OCI-LY7 (cell line): ENCODE results near the gene FBXO11. TPM values are rescaled to one million over a fixed set of nuclear protein-coding genes. Genes with fewer than 3 reads are reported as not detected.

Experiments
- BruUV-seq: library from RNA; stranded (reverse); fragments of 400-500 nt; replicated peaks from 2 replicates; lab custom pipeline; 2021; lab: Mats Ljungman, UMichigan
- CTCF ChIA-PET: fragments of 300-600 bp; sonication (Branson Sonifier 250); formaldehyde crosslinking; loops from one replicate; lab custom pipeline; 2022; ENCODE audit warnings: antibody characterized with exemption; ENCODE audit not compliant: unreplicated experiment; lab: Charles Lee
- POLR2A ChIA-PET: fragments of 300-600 bp; sonication (Branson Sonifier 250); formaldehyde crosslinking; loops from one replicate; lab custom pipeline; 2022; ENCODE audit warnings: antibody characterized with exemption; lab: Charles Lee
- DNase-seq: peaks from one replicate; pipeline ENCODE4 v3.0.0-alpha.2; 2015; ENCODE audit warnings: low spot score
- H2AFZ ChIP-seq: fragments of 200-600 bp; sonication (generic), shearing (Covaris generic); 2 replicates; pipeline ENCODE4 v1.6.1; 2014; ENCODE audit warnings: mild to moderate bottlenecking, antibody characterized with exemption, low read length, moderate library complexity
- H3K27ac ChIP-seq: fragments of 200-600 bp; sonication (generic); 2 replicates; pipeline ENCODE4 v1.5.1; 2014; ENCODE audit warnings: mixed run types, low read depth, mild to moderate bottlenecking, moderate library complexity, low read length, inconsistent platforms; ENCODE audit not compliant: poor library complexity, severe bottlenecking
- H3K36me3 ChIP-seq: fragments of 200-600 bp; sonication (generic); 2 replicates; pipeline ENCODE4 v1.6.1; 2014; ENCODE audit warnings: mild to moderate bottlenecking, antibody characterized with exemption, low read length, moderate library complexity, mixed read lengths; ENCODE audit not compliant: insufficient read depth
- H3K4me1 ChIP-seq: fragments of 200-600 bp; sonication (generic); 2 replicates; pipeline ENCODE4 v1.5.1; 2014; ENCODE audit warnings: mild to moderate bottlenecking, low read length; ENCODE audit not compliant: insufficient read depth, poor library complexity, severe bottlenecking
- H3K4me2 ChIP-seq: fragments of 200-600 bp; sonication (generic); 2 replicates; pipeline ENCODE4 v1.6.1; 2014; ENCODE audit warnings: mild to moderate bottlenecking, low read length
- H3K4me3 ChIP-seq: fragments of 200-600 bp; sonication (generic); 2 replicates; pipeline ENCODE4 v1.5.1; 2014; ENCODE audit warnings: mild to moderate bottlenecking, low read depth, low read length; ENCODE audit not compliant: poor library complexity, severe bottlenecking
- H3K79me2 ChIP-seq: fragments of 200-600 bp; sonication (generic); 2 replicates; pipeline ENCODE4 v1.6.1; 2016; ENCODE audit warnings: low read depth, mild to moderate bottlenecking, low read length, moderate library complexity, mixed read lengths; ENCODE audit not compliant: insufficient read depth
- H3K9me2 ChIP-seq: fragments of 200-600 bp; sonication (generic); 2 replicates; pipeline ENCODE4 v1.6.1; 2016; ENCODE audit warnings: mild to moderate bottlenecking, low read length, mixed read lengths; ENCODE audit not compliant: insufficient read depth
- H3K9me3 ChIP-seq: fragments of 200-600 bp; sonication (generic); 2 replicates; pipeline ENCODE4 v1.6.1; 2014; ENCODE audit warnings: mild to moderate bottlenecking, mixed run types, low read length, mixed read lengths
- H4K20me1 ChIP-seq: fragments of 200-600 bp; sonication (generic); 2 replicates; pipeline ENCODE4 v1.6.1; 2014; ENCODE audit warnings: mild to moderate bottlenecking, antibody characterized with exemption, low read length, moderate library complexity, mixed read lengths; ENCODE audit not compliant: insufficient read depth
- CTCF ChIP-seq: fragments of 200-600 bp; sonication (generic); conservative IDR thresholded peaks from 2 replicates; pipeline ENCODE4 v1.5.1; 2014; ENCODE audit warnings: mild to moderate bottlenecking, antibody characterized with exemption, low read length, moderate library complexity, mixed read lengths
- EZH2phosphoT487 ChIP-seq: fragments of 200-600 bp; sonication (generic); IDR thresholded peaks from 2 replicates; pipeline ENCODE4 v1.6.1; 2018; ENCODE audit warnings: low read depth, borderline replicate concordance, mild to moderate bottlenecking, mixed run types, antibody characterized with exemption, low read length, moderate library complexity, mixed read lengths
- intact Hi-C: fragments of 100-400 bp; cut with micrococcal nuclease; formaldehyde crosslinking; loops from one replicate; pipeline ENCODE4 v1.10.0; 2022; ENCODE audit not compliant: unreplicated experiment
- total RNA-seq, 2 experiments: library from RNA; depleted of rRNA in 1 of 2; stranded (reverse); fragments of >200 nt in 1 of 2; shearing (Covaris generic) in 1 of 2; gene quantifications; 2 replicates each; pipeline ENCODE4 v1.2.3, GENCODE V29; 2014 to 2022

The FBXO11 gene
- total RNA-seq, 2 experiments from 2014 or later: 31.9 to 73.2 TPM

DNA sequence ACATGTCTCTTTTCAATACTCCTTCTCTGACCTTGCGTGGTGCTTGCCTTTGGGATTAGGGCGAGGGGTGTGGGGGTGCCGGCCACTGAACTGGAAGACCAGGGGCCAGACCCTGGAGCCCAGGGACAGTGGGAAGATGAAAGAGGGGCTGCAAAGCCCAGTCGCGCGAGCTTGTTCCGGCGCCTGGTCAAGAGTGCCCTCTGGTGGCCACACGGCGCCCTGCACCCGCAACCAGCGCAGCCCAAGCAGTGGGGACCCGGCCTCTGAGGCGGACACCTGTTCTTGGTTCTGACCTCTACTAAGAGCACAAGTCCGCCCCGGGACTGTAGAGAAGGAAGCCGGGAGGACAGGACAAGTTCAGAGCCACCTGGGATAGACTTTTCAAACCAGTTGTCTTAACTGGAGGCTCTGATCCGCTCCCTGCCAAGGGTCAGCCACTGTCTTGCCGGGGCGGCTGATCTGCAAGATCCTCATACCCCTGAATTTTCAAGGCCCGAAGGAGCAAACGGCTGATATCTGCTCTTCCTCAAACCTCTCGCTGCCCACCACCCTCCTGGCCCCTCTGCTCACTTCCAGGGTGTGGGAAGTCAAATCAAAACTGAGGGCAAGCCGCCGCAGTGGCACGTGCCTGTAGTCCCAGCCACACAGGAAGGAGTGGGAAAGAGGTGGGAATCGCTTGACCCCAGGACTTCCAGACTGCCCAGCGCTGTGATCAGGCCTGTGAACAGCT is 138.3 kb downstream of the FBXO11 start:
- Histone ChIP-seq H3K4me1 (peaks cover 65% of the 10 kb centered on the region), H3K4me3 (no peak overlapping the region), H3K36me3 (peaks cover 80% of the 10 kb centered on the region), H2AFZ (peak overlapping the region; percentile 58; the same call in 1 of the 2 replicates), H4K20me1 (no peaks in the 10 kb centered on the region), H3K4me2 (peak overlapping the region; percentile 54), H3K79me2 (peaks cover 10% of the 10 kb centered on the region; the same call in 1 of the 2 replicates), H3K9me3 (no peaks in the 10 kb centered on the region; the same call in 1 of the 2 replicates), H3K27ac (peak overlapping the region; percentile 65), H3K9me2 (no peaks in the 10 kb centered on the region)
- BruUV-seq: no TSS peak
- TF ChIP-seq EZH2phosphoT487: no peak
- peak; percentile 99 for TF ChIP-seq CTCF
- POLR2A ChIA-PET: interaction anchor here (0.6 to 3.7 kb wide), 11 partner anchors 13 to 301 kb away, joined by 3 to 37 read pairs (median 6); no protein-coding TSS in a partner anchor
- peak; percentile 75 for DNase-seq
- intact Hi-C loops: loop anchor here (1.0 to 2.0 kb wide), 6 partner anchors 43 to 331 kb away; no protein-coding TSS in a partner anchor
- CTCF ChIA-PET: interaction anchor here (0.7 to 1.4 kb wide), 4 partner anchors 14 to 81 kb away, joined by 3 to 7 read pairs (median 4); no protein-coding TSS in a partner anchor

GRCh38 chr2:47767497-47767844 is 138.8 kb downstream of the FBXO11 start:
- no peaks in the 10 kb centered on the region for H3K9me2 ChIP-seq
- TF ChIP-seq EZH2phosphoT487: no peak
- TF ChIP-seq CTCF: no peak
- ChIA-PET CTCF (interaction anchor here (0.6 to 1.4 kb wide), 5 partner anchors 14 to 86 kb away, joined by 3 to 7 read pairs (median 3); no protein-coding TSS in a partner anchor), POLR2A (interaction anchor here (0.6 to 3.7 kb wide), 14 partner anchors 14 to 330 kb away, joined by 3 to 37 read pairs (median 4); no protein-coding TSS in a partner anchor)
- DNase-seq: no peak
- H3K79me2 ChIP-seq: peaks cover 7% of the 10 kb centered on the region; the same call in 1 of the 2 replicates
- H3K27ac ChIP-seq: peak overlapping the region; percentile 65
- intact Hi-C loops: loop anchor here (2.0 kb wide), 2 partner anchors 43 to 331 kb away; no protein-coding TSS in a partner anchor
- H3K9me3 ChIP-seq: no peaks in the 10 kb centered on the region; the same call in 1 of the 2 replicates
- peak overlapping the region; percentile 58; the same call in 1 of the 2 replicates for H2AFZ ChIP-seq
- peaks cover 80% of the 10 kb centered on the region for H3K36me3 ChIP-seq
- peaks cover 69% of the 10 kb centered on the region for H3K4me1 ChIP-seq
- no peak overlapping the region for H3K4me3 ChIP-seq
- peak overlapping the region; percentile 54 for H3K4me2 ChIP-seq
- no peaks in the 10 kb centered on the region for H4K20me1 ChIP-seq
- no TSS peak for BruUV-seq
